ENCODE data around the gene PHF21A. TPM values are rescaled to one million over a fixed set of nuclear protein-coding genes. Genes with fewer than 3 reads are reported as not detected.

The PHF21A gene
- total RNA-seq, 1 experiment from 2014 or later = 51.7 TPM

DNA sequence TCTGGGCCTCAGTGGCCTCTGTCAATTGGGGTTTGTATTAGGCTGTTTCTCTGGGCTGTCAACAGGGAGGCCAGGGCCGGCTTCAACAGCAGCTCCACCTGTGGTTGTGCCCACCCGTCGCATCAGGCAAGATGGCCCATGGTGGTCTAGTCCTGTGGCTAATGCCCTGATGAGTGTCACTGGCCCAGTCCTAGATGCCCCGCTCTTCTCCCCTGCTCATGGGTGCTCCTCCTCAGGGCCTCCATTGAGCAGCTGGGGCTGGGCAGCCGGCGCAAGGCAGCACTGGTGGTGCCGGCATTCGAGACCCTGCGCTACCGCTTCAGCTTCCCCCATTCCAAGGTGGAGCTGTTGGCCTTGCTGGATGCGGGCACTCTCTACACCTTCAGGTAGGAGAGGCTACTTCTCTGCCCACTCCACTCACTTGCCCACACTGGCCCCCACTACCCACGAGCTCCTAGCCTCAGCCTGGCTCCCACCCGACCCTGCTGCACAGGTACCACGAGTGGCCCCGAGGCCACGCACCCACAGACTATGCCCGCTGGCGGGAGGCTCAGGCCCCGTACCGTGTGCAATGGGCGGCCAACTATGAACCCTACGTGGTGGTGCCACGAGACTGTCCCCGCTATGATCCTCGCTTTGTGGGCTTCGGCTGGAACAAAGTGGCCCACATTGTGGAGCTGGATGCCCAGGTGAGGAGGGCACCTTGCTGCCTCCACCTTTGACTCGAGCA is 193.4 kb downstream of the PHF21A start:
- H3K27me3 ChIP-seq (ENCODE audit: low read length) = no peaks in the 10 kb centered on the region
- no peaks in the 10 kb centered on the region for H3K79me2 ChIP-seq (ENCODE audit: low read length)
- H3K4me3 ChIP-seq (ENCODE audit: low read length) = no peak overlapping the region
- no peak for DNase-seq
- H3K4me2 ChIP-seq (ENCODE audit: low read depth, low read length, poor library complexity, severe bottlenecking) = no peak overlapping the region
- H3K4me1 ChIP-seq (ENCODE audit: low read length) = peaks cover 49% of the 10 kb centered on the region
- H3K27ac ChIP-seq (ENCODE audit: low read length) = no peak overlapping the region
- H3K9me2 ChIP-seq (replicated peaks; ENCODE audit: insufficient read depth, low read length) = no peaks in the 10 kb centered on the region
- H4K20me1 ChIP-seq (ENCODE audit: insufficient read depth, low read depth, low read length) = peaks cover 8% of the 10 kb centered on the region
- H2AFZ ChIP-seq (ENCODE audit: low read length) = no peak overlapping the region
- H3K9me3 ChIP-seq (ENCODE audit: low read length) = no peaks in the 10 kb centered on the region
- no peak overlapping the region for H3K9ac ChIP-seq (ENCODE audit: low read length)
- no peaks in the 10 kb centered on the region for H3K36me3 ChIP-seq (ENCODE audit: insufficient read depth, low read length)

DNA sequence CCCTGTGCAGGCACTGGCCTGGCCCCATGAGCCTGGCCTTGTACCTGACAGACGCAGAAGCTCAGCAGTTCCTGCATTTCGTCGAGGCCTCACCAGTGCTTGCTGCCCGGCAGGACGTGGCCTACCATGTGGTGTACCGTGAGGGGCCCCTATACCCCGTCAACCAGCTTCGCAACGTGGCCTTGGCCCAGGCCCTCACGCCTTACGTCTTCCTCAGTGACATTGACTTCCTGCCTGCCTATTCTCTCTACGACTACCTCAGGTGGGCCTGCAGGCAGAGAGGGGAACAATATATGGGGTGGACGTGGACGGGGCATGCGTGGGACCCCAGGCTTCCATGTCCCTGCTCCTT is 193.9 kb downstream of the PHF21A start:
- no peaks in the 10 kb centered on the region for H3K9me2 ChIP-seq (replicated peaks; ENCODE audit: insufficient read depth, low read length)
- H3K36me3 ChIP-seq (ENCODE audit: insufficient read depth, low read length) = no peaks in the 10 kb centered on the region
- no peaks in the 10 kb centered on the region for H3K79me2 ChIP-seq (ENCODE audit: low read length)
- no peak overlapping the region for H3K4me2 ChIP-seq (ENCODE audit: low read depth, low read length, poor library complexity, severe bottlenecking)
- H3K27ac ChIP-seq (ENCODE audit: low read length) = no peak overlapping the region
- no peak overlapping the region for H3K4me3 ChIP-seq (ENCODE audit: low read length)
- H3K4me1 ChIP-seq (ENCODE audit: low read length) = peaks cover 49% of the 10 kb centered on the region
- DNase-seq = no peak
- no peak overlapping the region for H2AFZ ChIP-seq (ENCODE audit: low read length)
- no peaks in the 10 kb centered on the region for H3K27me3 ChIP-seq (ENCODE audit: low read length)
- no peaks in the 10 kb centered on the region for H3K9me3 ChIP-seq (ENCODE audit: low read length)
- H3K9ac ChIP-seq (ENCODE audit: low read length) = no peak overlapping the region
- H4K20me1 ChIP-seq (ENCODE audit: insufficient read depth, low read depth, low read length) = peaks cover 8% of the 10 kb centered on the region

- H2AFZ ChIP-seq (ENCODE audit: low read length) = no peak overlapping the region
- no peaks in the 10 kb centered on the region for H3K36me3 ChIP-seq (ENCODE audit: insufficient read depth, low read length)
- peaks cover 8% of the 10 kb centered on the region for H4K20me1 ChIP-seq (ENCODE audit: insufficient read depth, low read depth, low read length)
- H3K27me3 ChIP-seq (ENCODE audit: low read length) = no peaks in the 10 kb centered on the region
- H3K27ac ChIP-seq (ENCODE audit: low read length) = no peak overlapping the region
- no peaks in the 10 kb centered on the region for H3K79me2 ChIP-seq (ENCODE audit: low read length)
- no peak for DNase-seq
- H3K9ac ChIP-seq (ENCODE audit: low read length) = no peak overlapping the region
- no peaks in the 10 kb centered on the region for H3K9me3 ChIP-seq (ENCODE audit: low read length)
- H3K4me1 ChIP-seq (ENCODE audit: low read length) = peaks cover 46% of the 10 kb centered on the region
- no peaks in the 10 kb centered on the region for H3K9me2 ChIP-seq (replicated peaks; ENCODE audit: insufficient read depth, low read length)
- H3K4me3 ChIP-seq (ENCODE audit: low read length) = no peak overlapping the region
- no peak overlapping the region for H3K4me2 ChIP-seq (ENCODE audit: low read depth, low read length, poor library complexity, severe bottlenecking)
These were observed 194.5 kb downstream of the PHF21A start for GRCh38 chr11:45926536-45927331.

- no peak overlapping the region for H3K27ac ChIP-seq (ENCODE audit: low read length)
- no peak overlapping the region for H3K4me2 ChIP-seq (ENCODE audit: low read depth, low read length, poor library complexity, severe bottlenecking)
- H3K79me2 ChIP-seq (ENCODE audit: low read length) = no peaks in the 10 kb centered on the region
- DNase-seq = no peak
- no peak overlapping the region for H3K9ac ChIP-seq (ENCODE audit: low read length)
- no peaks in the 10 kb centered on the region for H3K9me3 ChIP-seq (ENCODE audit: low read length)
- peaks cover 8% of the 10 kb centered on the region for H4K20me1 ChIP-seq (ENCODE audit: insufficient read depth, low read depth, low read length)
- H3K4me1 ChIP-seq (ENCODE audit: low read length) = peaks cover 39% of the 10 kb centered on the region
- no peaks in the 10 kb centered on the region for H3K27me3 ChIP-seq (ENCODE audit: low read length)
- H3K4me3 ChIP-seq (ENCODE audit: low read length) = no peak overlapping the region
- no peaks in the 10 kb centered on the region for H3K36me3 ChIP-seq (ENCODE audit: insufficient read depth, low read length)
- no peaks in the 10 kb centered on the region for H3K9me2 ChIP-seq (replicated peaks; ENCODE audit: insufficient read depth, low read length)
- no peak overlapping the region for H2AFZ ChIP-seq (ENCODE audit: low read length)
These were observed 195.3 kb downstream of the PHF21A start for GRCh38 chr11:45926001-45926401.

- H3K4me3 ChIP-seq (ENCODE audit: low read length) = no peak overlapping the region
- H3K36me3 ChIP-seq (ENCODE audit: insufficient read depth, low read length) = no peaks in the 10 kb centered on the region
- H2AFZ ChIP-seq (ENCODE audit: low read length) = no peak overlapping the region
- no peaks in the 10 kb centered on the region for H3K79me2 ChIP-seq (ENCODE audit: low read length)
- H3K27me3 ChIP-seq (ENCODE audit: low read length) = no peaks in the 10 kb centered on the region
- H3K4me2 ChIP-seq (ENCODE audit: low read depth, low read length, poor library complexity, severe bottlenecking) = no peak overlapping the region
- no peak overlapping the region for H3K27ac ChIP-seq (ENCODE audit: low read length)
- H4K20me1 ChIP-seq (ENCODE audit: insufficient read depth, low read depth, low read length) = peaks cover 7% of the 10 kb centered on the region
- DNase-seq = no peak
- no peaks in the 10 kb centered on the region for H3K9me3 ChIP-seq (ENCODE audit: low read length)
- H3K9me2 ChIP-seq (replicated peaks; ENCODE audit: insufficient read depth, low read length) = no peaks in the 10 kb centered on the region
- H3K4me1 ChIP-seq (ENCODE audit: low read length) = peaks cover 34% of the 10 kb centered on the region
- H3K9ac ChIP-seq (ENCODE audit: low read length) = no peak overlapping the region
These were observed 195.7 kb downstream of the PHF21A start for GRCh38 chr11:45925550-45925949.

DNA sequence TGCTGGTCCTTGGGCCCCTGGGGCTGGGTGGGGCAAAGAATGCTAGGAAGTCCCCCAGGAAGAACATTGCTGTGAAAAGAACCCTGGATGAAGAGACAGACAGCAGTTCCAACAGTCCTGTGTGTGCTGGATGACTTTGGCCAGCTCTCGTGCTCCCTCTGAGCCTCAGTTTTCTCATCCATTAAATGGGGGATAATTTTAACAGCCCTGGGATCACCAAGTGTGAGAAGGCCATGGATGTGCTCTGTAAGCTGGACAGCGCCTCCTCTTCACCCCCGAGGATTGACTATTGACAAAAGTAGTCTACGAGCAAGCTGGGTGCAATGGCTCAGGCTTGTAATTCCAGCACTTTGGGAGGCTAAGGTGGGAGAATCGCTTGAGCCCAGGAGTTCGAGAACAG is 196.3 kb downstream of the PHF21A start:
- Histone ChIP-seq H3K4me2 (ENCODE audit: low read depth, low read length, poor library complexity, severe bottlenecking) (no peak overlapping the region), H3K9me3 (ENCODE audit: low read length) (no peaks in the 10 kb centered on the region), H3K36me3 (ENCODE audit: insufficient read depth, low read length) (no peaks in the 10 kb centered on the region), H3K27me3 (ENCODE audit: low read length) (no peaks in the 10 kb centered on the region), H3K4me1 (ENCODE audit: low read length) (peaks cover 28% of the 10 kb centered on the region), H3K4me3 (ENCODE audit: low read length) (no peak overlapping the region), H3K9ac (ENCODE audit: low read length) (no peak overlapping the region), H3K27ac (ENCODE audit: low read length) (no peak overlapping the region), H4K20me1 (ENCODE audit: insufficient read depth, low read depth, low read length) (peaks cover 4% of the 10 kb centered on the region; the same call in 1 of the 2 replicates), H3K79me2 (ENCODE audit: low read length) (no peaks in the 10 kb centered on the region), H2AFZ (ENCODE audit: low read length) (no peak overlapping the region), H3K9me2 (replicated peaks; ENCODE audit: insufficient read depth, low read length) (no peaks in the 10 kb centered on the region)
- DNase-seq = no peak

DNA sequence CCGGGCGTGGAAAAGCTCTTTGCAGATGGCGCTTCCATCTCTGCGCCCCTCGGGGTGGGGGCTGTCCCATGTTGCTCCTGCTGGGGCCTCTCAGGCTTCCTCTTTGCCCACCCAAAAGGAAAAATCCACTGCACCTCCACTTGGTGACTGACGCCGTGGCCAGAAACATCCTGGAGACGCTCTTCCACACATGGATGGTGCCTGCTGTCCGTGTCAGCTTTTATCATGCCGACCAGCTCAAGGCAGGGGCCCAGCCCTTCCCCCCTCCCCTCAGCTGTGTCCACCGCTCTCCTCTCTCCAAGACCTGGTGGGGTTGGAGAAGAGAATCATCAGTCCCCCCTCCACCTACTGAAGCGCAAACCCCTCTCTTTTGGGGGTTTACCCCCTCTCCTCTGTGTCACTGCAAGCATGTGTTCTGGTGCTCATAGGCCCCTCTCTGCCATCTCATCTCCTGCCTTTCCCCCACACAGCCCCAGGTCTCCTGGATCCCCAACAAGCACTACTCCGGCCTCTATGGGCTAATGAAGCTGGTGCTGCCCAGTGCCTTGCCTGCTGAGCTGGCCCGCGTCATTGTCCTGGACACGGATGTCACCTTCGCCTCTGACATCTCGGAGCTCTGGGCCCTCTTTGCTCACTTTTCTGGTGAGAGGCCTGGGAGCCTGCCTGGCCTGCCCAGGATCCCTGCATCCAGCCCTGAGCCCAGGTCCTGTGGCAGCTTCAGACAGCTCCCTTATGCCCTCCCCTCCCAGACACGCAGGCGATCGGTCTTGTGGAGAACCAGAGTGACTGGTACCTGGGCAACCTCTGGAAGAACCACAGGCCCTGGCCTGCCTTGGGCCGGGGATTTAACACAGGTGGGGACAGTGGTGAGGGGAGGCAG is 197.0 kb downstream of the PHF21A start:
- no peak overlapping the region for H3K27ac ChIP-seq (ENCODE audit: low read length)
- no peak overlapping the region for H3K9ac ChIP-seq (ENCODE audit: low read length)
- H3K79me2 ChIP-seq (ENCODE audit: low read length) = no peaks in the 10 kb centered on the region

More for the DNA sequence above, 197.0 kb downstream of the PHF21A start:
- no peaks in the 10 kb centered on the region for H3K9me2 ChIP-seq (replicated peaks; ENCODE audit: insufficient read depth, low read length)
- no peak overlapping the region for H3K4me3 ChIP-seq (ENCODE audit: low read length)
- no peaks in the 10 kb centered on the region for H3K27me3 ChIP-seq (ENCODE audit: low read length)
- H2AFZ ChIP-seq (ENCODE audit: low read length) = no peak overlapping the region
- no peaks in the 10 kb centered on the region for H3K36me3 ChIP-seq (ENCODE audit: insufficient read depth, low read length)
- H3K9me3 ChIP-seq (ENCODE audit: low read length) = no peaks in the 10 kb centered on the region
- peaks cover 23% of the 10 kb centered on the region for H3K4me1 ChIP-seq (ENCODE audit: low read length)
- peaks cover 4% of the 10 kb centered on the region; the same call in 1 of the 2 replicates for H4K20me1 ChIP-seq (ENCODE audit: insufficient read depth, low read depth, low read length)
- no peak for DNase-seq
- no peak overlapping the region for H3K4me2 ChIP-seq (ENCODE audit: low read depth, low read length, poor library complexity, severe bottlenecking)

Data from Karpas-422 (cell line).